Prostate gland (tissue), 2 donors: ENCODE results near the gene PICALM.

Experiments
- CTCF ChIP-seq, 4 experiments: fragments of 200-600 bp in 2 of 4; fragments of 450-650 bp in 2 of 4; sonication (generic) in 2 of 4; IDR thresholded peaks; 1 replicate in 3 of 4; 2 replicates in 1 of 4; pipeline ENCODE4 v1.5.1; 2016 to 2019; ENCODE audit warnings: antibody characterized with exemption in 4 of 4, mild to moderate bottlenecking in 2 of 4, moderate library complexity in 2 of 4
- POLR2A ChIP-seq: fragments of 450-650 bp; IDR thresholded peaks from one replicate; pipeline ENCODE4 v1.6.1; 2016; ENCODE audit warnings: antibody characterized with exemption, mild to moderate bottlenecking

- TF ChIP-seq CTCF (IDR thresholded peaks at IDR 0.05): no peak
- TF ChIP-seq POLR2A: no peak
These were observed 33.7 kb downstream of the PICALM start for GRCh38 chr11:86035164-86035563.
